ENCODE data around the gene UNC119.

DNA sequence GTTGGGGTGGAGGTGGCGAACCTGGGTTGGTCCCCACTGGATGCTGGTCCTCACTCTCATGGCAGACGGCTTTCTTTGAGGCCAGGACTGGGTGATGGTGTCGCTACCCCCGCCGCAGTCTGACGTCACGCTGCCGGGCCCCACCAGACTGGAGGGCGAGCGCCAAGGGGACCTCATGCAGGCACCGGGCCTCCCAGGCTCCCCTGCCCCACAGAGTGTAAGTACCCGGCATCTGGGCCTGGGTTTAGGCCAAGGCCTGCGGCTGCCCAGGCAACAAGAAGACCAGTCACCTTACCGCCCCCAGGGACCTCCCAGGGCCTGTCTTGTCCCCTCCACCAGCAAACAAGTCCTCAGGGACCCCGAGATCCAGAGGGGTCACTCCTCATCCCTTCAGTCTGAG, 28.5 kb downstream of the UNC119 start:
- TF ChIP-seq, protein P1, sequence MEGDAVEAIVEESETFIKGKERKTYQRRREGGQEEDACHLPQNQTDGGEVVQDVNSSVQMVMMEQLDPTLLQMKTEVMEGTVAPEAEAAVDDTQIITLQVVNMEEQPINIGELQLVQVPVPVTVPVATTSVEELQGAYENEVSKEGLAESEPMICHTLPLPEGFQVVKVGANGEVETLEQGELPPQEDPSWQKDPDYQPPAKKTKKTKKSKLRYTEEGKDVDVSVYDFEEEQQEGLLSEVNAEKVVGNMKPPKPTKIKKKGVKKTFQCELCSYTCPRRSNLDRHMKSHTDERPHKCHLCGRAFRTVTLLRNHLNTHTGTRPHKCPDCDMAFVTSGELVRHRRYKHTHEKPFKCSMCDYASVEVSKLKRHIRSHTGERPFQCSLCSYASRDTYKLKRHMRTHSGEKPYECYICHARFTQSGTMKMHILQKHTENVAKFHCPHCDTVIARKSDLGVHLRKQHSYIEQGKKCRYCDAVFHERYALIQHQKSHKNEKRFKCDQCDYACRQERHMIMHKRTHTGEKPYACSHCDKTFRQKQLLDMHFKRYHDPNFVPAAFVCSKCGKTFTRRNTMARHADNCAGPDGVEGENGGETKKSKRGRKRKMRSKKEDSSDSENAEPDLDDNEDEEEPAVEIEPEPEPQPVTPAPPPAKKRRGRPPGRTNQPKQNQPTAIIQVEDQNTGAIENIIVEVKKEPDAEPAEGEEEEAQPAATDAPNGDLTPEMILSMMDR (IDR thresholded peaks at IDR 0.05), result no peak
- TF ChIP-seq EZH2 (IDR thresholded peaks at IDR 0.05), result no peak

All from neural progenitor cell (in vitro differentiated cells).